Choroid plexus epithelial cell (primary cell): ENCODE data around the gene ANKHD1.

ENCODE experiments used
- DNase-seq: peaks from one replicate; pipeline ENCODE4 v3.0.0-alpha.2; 2010; ENCODE audit warnings: low read depth
- H3K4me3 ChIP-seq: 2 replicates; pipeline ENCODE4 v1.5.1; 2011; ENCODE audit warnings: low read depth, mild to moderate bottlenecking, control low read depth, low read length, moderate library complexity
- TF ChIP-seq, protein P1 (sequence below): conservative IDR thresholded peaks from 2 replicates; pipeline ENCODE4 v1.5.1; 2011; ENCODE audit warnings: low read depth, mild to moderate bottlenecking, control low read depth, inconsistent platforms, low read length, moderate library complexity

The ANKHD1 gene

DNA sequence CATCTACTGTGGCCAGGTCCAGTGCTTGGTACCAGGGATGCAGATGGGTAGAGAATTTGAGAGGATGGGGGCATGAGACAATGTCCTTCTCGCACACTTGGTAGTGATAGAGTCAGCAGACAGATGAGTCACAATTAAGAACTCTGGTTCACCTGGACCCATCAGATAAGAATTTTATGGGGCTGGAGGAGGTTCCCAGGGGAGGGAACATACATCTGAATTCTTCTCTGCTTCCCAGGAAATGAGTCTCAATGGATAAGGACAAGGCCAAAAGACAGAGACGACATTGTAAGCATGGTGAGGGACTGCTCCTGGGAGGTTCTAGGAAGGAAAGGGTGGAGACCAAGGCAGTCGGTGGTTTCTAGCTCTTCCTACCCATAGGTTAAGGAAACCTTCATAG, 36.4 kb upstream of the ANKHD1 start:
- TF ChIP-seq, protein P1, sequence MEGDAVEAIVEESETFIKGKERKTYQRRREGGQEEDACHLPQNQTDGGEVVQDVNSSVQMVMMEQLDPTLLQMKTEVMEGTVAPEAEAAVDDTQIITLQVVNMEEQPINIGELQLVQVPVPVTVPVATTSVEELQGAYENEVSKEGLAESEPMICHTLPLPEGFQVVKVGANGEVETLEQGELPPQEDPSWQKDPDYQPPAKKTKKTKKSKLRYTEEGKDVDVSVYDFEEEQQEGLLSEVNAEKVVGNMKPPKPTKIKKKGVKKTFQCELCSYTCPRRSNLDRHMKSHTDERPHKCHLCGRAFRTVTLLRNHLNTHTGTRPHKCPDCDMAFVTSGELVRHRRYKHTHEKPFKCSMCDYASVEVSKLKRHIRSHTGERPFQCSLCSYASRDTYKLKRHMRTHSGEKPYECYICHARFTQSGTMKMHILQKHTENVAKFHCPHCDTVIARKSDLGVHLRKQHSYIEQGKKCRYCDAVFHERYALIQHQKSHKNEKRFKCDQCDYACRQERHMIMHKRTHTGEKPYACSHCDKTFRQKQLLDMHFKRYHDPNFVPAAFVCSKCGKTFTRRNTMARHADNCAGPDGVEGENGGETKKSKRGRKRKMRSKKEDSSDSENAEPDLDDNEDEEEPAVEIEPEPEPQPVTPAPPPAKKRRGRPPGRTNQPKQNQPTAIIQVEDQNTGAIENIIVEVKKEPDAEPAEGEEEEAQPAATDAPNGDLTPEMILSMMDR: no peak
- H3K4me3 ChIP-seq: no peak overlapping the region
- DNase-seq: no peak

DNA sequence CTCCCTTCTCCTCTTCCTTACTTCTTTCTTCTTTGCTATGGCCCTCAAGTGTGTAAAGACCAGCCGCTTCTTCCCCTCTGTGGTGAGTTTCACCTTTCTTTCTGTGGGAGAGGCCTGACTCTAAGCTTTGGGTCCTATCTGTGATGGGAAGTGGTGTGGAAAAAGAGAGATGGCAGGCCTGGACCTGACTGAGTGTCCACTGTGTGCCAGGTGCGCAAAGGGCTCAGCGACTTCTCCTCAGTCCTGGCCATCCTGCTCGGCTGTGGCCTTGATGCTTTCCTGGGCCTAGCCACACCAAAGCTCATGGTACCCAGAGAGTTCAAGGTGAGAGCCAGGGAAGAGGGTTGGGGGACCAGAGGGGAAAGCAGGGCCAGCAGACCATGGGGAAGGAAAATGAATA, 35.7 kb upstream of the ANKHD1 start:
- H3K4me3 ChIP-seq: no peak overlapping the region
- no peak for DNase-seq
- TF ChIP-seq, protein P1: no peak

DNA sequence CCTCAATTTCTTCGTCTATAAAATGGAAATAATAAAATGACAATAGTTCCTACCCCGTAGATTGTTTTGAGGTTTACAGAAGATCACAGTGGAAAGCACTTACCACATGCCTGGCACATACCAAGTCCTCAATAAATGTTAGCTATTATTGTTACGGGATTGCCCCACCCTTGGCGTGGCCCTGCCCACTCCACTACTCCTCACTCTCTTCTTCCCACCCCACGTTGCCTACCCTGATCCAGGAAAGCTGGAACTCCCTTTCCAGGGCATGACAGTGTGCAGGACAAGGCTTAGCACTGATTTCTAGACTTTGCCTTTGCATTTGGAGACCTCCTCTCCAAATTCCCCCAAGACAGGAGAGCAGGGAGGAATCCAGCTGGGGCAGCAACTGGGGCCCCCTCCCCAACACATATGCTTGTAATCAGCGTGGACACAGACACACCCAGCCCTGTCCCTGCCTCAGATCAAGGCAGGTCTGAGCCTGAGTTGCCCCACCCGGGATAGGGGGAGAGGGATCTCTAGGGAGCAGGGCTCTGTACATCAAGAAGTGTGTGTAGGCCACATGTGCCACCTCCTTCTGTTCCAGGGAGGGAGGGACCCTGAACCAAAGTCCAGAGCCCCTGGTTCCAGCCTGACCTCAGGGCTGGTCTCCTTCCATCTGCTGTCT, 34.9 kb upstream of the ANKHD1 start:
- no peak for DNase-seq
- TF ChIP-seq, protein P1: no peak
- H3K4me3 ChIP-seq: no peak overlapping the region

DNA sequence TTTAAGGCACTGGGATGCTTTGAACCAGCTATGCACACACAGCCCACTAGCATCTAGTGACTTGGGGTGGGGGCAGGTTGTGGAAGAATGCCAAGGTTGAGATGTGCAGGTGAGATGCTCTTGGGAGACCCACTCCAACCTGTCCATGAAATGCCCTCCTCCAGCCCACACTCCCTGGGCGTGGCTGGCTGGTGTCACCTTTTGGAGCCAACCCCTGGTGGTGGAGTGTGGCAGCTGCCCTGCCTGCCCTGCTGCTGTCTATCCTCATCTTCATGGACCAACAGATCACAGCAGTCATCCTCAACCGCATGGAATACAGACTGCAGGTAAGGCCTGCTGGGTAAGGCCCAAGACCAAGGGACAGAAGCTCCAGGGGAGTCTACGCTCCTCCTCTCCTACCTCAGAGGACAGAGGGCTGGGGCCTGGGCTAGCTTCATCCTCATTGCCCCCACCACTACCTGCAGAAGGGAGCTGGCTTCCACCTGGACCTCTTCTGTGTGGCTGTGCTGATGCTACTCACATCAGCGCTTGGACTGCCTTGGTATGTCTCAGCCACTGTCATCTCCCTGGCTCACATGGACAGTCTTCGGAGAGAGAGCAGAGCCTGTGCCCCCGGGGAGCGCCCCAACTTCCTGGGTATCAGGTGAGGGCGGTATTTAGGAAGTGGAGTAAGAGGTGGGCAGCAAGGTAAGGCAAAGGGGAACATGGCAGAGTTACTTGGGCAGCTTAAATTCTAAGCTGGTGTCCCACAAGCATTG, 34.2 kb upstream of the ANKHD1 start:
- TF ChIP-seq, protein P1: no peak
- no peak for DNase-seq
- H3K4me3 ChIP-seq: no peak overlapping the region

GRCh38 chr5:140371356-140372151, 30.1 kb upstream of the ANKHD1 start:
- TF ChIP-seq, protein P1: no peak
- no peak overlapping the region for H3K4me3 ChIP-seq

DNA sequence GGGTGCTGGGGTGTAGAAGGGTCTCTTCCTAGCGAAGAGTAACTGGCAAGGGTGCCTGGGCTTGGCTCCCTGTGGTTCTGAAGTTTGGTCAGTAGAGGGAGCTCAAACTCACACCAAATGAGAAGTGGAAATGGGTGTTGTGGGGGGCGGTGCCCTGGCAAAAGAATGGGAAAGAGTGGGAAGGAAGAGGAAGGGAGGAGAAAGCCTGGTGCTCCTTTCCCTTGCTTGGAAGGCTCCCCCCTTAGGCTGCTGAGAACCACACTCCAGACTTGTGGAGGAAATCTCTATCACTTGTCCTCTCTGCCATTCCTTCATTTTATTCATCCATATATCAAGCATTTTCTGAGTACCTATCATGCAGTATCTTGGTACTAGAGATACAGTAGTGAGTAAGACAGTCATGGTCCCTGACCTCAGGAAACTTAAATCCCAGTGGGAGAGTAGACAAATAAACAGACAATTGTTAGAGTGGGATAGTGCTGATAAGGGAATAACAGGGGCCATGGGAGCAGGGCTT, 28.6 kb upstream of the ANKHD1 start:
- no peak overlapping the region for H3K4me3 ChIP-seq
- DNase-seq: peak; percentile 74
- TF ChIP-seq, protein P1: peak; percentile 89

More at GRCh38 chr5:140371356-140372151, 30.1 kb upstream of the ANKHD1 start:
- no peak for DNase-seq
